ENCODE measurements around the gene RP9.

GRCh38 chr7:33048704-33049103 lies 60.5 kb downstream of the RP9 start:
- TF ChIP-seq, protein P1, sequence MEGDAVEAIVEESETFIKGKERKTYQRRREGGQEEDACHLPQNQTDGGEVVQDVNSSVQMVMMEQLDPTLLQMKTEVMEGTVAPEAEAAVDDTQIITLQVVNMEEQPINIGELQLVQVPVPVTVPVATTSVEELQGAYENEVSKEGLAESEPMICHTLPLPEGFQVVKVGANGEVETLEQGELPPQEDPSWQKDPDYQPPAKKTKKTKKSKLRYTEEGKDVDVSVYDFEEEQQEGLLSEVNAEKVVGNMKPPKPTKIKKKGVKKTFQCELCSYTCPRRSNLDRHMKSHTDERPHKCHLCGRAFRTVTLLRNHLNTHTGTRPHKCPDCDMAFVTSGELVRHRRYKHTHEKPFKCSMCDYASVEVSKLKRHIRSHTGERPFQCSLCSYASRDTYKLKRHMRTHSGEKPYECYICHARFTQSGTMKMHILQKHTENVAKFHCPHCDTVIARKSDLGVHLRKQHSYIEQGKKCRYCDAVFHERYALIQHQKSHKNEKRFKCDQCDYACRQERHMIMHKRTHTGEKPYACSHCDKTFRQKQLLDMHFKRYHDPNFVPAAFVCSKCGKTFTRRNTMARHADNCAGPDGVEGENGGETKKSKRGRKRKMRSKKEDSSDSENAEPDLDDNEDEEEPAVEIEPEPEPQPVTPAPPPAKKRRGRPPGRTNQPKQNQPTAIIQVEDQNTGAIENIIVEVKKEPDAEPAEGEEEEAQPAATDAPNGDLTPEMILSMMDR (IDR thresholded peaks at IDR 0.05) = no peak
- TF ChIP-seq POLR2A (IDR thresholded peaks at IDR 0.05) = no peak

Measured in right lobe of liver (tissue), 4 donors.